Caco-2 (cell line): ENCODE data around the gene GALNTL6. TPM values are rescaled to one million over a fixed set of nuclear protein-coding genes. Genes with fewer than 3 reads are reported as not detected.

Experiments
- BruUV-seq: library from RNA; stranded (reverse); fragments of 400-500 nt; replicated peaks from 2 replicates; lab custom pipeline; 2021; lab: Mats Ljungman, UMichigan
- CTCF ChIA-PET: fragments of 300-600 bp; sonication (Branson Sonifier 250); formaldehyde crosslinking; loops from one replicate; lab custom pipeline; 2022; ENCODE audit warnings: antibody characterized with exemption; lab: Charles Lee
- POLR2A ChIA-PET: fragments of 300-600 bp; sonication (Branson Sonifier 250); formaldehyde crosslinking; loops from one replicate; lab custom pipeline; 2022; ENCODE audit warnings: antibody characterized with exemption; lab: Charles Lee
- DNase-seq, 2 experiments: peaks; one replicate each; pipeline versions ENCODE4 v3.0.0 to v3.0.0-alpha.2; 2020 to 2022
- H3K27me3 ChIP-seq: replicated peaks from 2 replicates; pipeline ENCODE4 v1.6.0; 2011; ENCODE audit warnings: low read length; ENCODE audit not compliant: control insufficient read depth, insufficient read depth
- H3K36me3 ChIP-seq: 2 replicates; pipeline ENCODE4 v1.5.1; 2011; ENCODE audit warnings: low read length; ENCODE audit not compliant: control insufficient read depth, insufficient read depth
- H3K4me1 ChIP-seq: fragments of 250-450 bp; sonication (Bioruptor Pico); 2 replicates; pipeline ENCODE4 v1.5.1; 2020; ENCODE audit warnings: mild to moderate bottlenecking
- H3K4me3 ChIP-seq: 2 replicates; pipeline ENCODE4 v1.5.1; 2011; ENCODE audit warnings: low read depth, mild to moderate bottlenecking, control low read depth, low read length
- H3K9me3 ChIP-seq: fragments of 250-450 bp; sonication (Bioruptor Pico); 2 replicates; pipeline ENCODE4 v1.5.1; 2020; ENCODE audit warnings: mild to moderate bottlenecking, moderate library complexity
- H3K27ac Mint-ChIP-seq: one replicate; pipeline ENCODE4 v1.8.0; 2022; ENCODE audit warnings: mixed read lengths; ENCODE audit not compliant: unreplicated experiment
- H3K27me3 Mint-ChIP-seq: one replicate; pipeline ENCODE4 v1.8.0; 2022; ENCODE audit warnings: mixed read lengths; ENCODE audit not compliant: insufficient read depth, unreplicated experiment
- H3K36me3 Mint-ChIP-seq: one replicate; pipeline ENCODE4 v1.8.0; 2022; ENCODE audit warnings: mild to moderate bottlenecking, mixed read lengths; ENCODE audit not compliant: insufficient read depth, unreplicated experiment
- H3K4me1 Mint-ChIP-seq: one replicate; pipeline ENCODE4 v1.8.0; 2022; ENCODE audit warnings: low read depth, mixed read lengths; ENCODE audit not compliant: unreplicated experiment
- H3K4me3 Mint-ChIP-seq: one replicate; pipeline ENCODE4 v1.8.0; 2022; ENCODE audit warnings: mild to moderate bottlenecking, moderate library complexity, mixed read lengths; ENCODE audit not compliant: unreplicated experiment
- H3K9me3 Mint-ChIP-seq: one replicate; pipeline ENCODE4 v1.8.0; 2022; ENCODE audit warnings: mixed read lengths; ENCODE audit not compliant: unreplicated experiment
- intact Hi-C: fragments of 100-400 bp; cut with micrococcal nuclease; formaldehyde crosslinking; loops from one replicate; pipeline ENCODE4 v1.10.0; 2022; ENCODE audit not compliant: unreplicated experiment
- total RNA-seq: library from RNA; stranded (reverse); gene quantifications from 2 replicates; pipeline ENCODE4 v1.2.3, GENCODE V29; 2022
- TF ChIP-seq, protein P1 (sequence below), 2 experiments: fragments of 200-600 bp in 1 of 2; IDR thresholded peaks; 1 replicate in 1 of 2; 2 replicates in 1 of 2; pipeline versions ENCODE4 v1.5.1 to v1.8.0; 2011 to 2022; ENCODE audit warnings: antibody characterized with exemption in 1 of 2, control low read depth in 1 of 2, inconsistent platforms in 1 of 2, low read depth in 1 of 2, low read length in 1 of 2, mild to moderate bottlenecking in 1 of 2, moderate library complexity in 1 of 2; ENCODE audit not compliant: insufficient read depth in 1 of 2, severe bottlenecking in 1 of 2, unreplicated experiment in 1 of 2

Gene GALNTL6
- total RNA-seq, 1 experiment from 2014 or later = not detected

DNA sequence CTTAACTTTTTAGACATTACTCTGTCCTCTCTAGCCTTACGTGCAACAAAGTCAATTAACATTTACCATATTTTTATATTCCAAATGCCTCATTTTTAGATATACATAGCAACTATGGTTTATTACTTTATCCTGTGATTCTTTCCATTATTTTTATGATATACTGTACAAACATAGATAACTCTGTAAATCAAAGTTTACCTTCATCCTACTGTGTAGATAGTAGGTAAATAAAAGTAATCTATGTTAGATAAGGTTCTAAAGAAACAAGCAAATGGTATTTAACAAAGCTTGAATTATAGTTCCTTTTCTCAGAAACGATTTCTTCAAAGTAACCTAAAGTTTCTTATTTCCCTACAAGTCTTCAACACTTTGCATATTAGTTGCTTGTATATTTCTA lies 350.0 kb downstream of the GALNTL6 start:
- POLR2A ChIA-PET = no interaction called here
- H3K4me1 Mint-ChIP-seq = no peaks in the 10 kb centered on the region
- Histone ChIP-seq H3K27me3 (no peaks in the 10 kb centered on the region), H3K36me3 (no peaks in the 10 kb centered on the region), H3K9me3 (no peaks in the 10 kb centered on the region), H3K4me1 (peaks cover 10% of the 10 kb centered on the region; the same call in 1 of the 2 replicates), H3K4me3 (no peak overlapping the region)
- no peaks in the 10 kb centered on the region for H3K9me3 Mint-ChIP-seq
- no peak overlapping the region for H3K4me3 Mint-ChIP-seq
- intact Hi-C loops = no loop called here
- no TSS peak for BruUV-seq
- H3K27me3 Mint-ChIP-seq = peaks cover 2% of the 10 kb centered on the region
- no peaks in the 10 kb centered on the region for H3K36me3 Mint-ChIP-seq
- no peak overlapping the region for H3K27ac Mint-ChIP-seq
- CTCF ChIA-PET = no interaction called here
- TF ChIP-seq, protein P1, sequence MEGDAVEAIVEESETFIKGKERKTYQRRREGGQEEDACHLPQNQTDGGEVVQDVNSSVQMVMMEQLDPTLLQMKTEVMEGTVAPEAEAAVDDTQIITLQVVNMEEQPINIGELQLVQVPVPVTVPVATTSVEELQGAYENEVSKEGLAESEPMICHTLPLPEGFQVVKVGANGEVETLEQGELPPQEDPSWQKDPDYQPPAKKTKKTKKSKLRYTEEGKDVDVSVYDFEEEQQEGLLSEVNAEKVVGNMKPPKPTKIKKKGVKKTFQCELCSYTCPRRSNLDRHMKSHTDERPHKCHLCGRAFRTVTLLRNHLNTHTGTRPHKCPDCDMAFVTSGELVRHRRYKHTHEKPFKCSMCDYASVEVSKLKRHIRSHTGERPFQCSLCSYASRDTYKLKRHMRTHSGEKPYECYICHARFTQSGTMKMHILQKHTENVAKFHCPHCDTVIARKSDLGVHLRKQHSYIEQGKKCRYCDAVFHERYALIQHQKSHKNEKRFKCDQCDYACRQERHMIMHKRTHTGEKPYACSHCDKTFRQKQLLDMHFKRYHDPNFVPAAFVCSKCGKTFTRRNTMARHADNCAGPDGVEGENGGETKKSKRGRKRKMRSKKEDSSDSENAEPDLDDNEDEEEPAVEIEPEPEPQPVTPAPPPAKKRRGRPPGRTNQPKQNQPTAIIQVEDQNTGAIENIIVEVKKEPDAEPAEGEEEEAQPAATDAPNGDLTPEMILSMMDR (IDR thresholded peaks at IDR 0.05; ENCODE audit: insufficient read depth in 1 of 2, low read depth in 1 of 2, low read length in 1 of 2, severe bottlenecking in 1 of 2, unreplicated experiment in 1 of 2) = no peak
- DNase-seq = no peak

DNA sequence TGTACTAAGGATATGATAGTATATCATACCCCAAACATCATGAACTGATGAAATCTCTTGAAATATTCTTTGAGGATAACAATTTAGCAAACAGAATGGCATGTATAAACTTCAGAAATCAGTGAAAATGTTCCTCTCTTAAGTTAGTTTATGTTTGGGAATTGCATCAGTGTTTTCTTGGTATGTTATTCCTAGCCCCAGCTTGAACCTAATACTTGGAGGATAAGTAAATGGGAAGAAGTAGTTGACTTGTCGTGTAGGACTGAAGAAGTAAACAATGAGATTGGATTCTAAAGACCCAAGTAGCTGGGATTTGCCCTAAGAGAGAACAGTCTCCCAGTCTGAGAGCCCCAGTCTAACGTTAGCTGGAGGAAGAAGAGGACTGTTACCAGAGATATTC lies 355.7 kb downstream of the GALNTL6 start:
- Histone ChIP-seq H3K36me3 (no peaks in the 10 kb centered on the region), H3K9me3 (no peaks in the 10 kb centered on the region), H3K4me1 (peaks cover 3% of the 10 kb centered on the region; the same call in 1 of the 2 replicates), H3K27me3 (no peaks in the 10 kb centered on the region), H3K4me3 (no peak overlapping the region)
- BruUV-seq = no TSS peak
- Mint-ChIP-seq H3K9me3 (no peaks in the 10 kb centered on the region), H3K4me1 (no peaks in the 10 kb centered on the region), H3K36me3 (no peaks in the 10 kb centered on the region), H3K27me3 (no peaks in the 10 kb centered on the region), H3K4me3 (no peak overlapping the region), H3K27ac (no peak overlapping the region)
- CTCF ChIA-PET = no interaction called here
- TF ChIP-seq, protein P1 (IDR thresholded peaks at IDR 0.05; ENCODE audit: insufficient read depth in 1 of 2, low read depth in 1 of 2, low read length in 1 of 2, severe bottlenecking in 1 of 2, unreplicated experiment in 1 of 2) = no peak
- POLR2A ChIA-PET = no interaction called here
- intact Hi-C loops = no loop called here
- DNase-seq = no peak

DNA sequence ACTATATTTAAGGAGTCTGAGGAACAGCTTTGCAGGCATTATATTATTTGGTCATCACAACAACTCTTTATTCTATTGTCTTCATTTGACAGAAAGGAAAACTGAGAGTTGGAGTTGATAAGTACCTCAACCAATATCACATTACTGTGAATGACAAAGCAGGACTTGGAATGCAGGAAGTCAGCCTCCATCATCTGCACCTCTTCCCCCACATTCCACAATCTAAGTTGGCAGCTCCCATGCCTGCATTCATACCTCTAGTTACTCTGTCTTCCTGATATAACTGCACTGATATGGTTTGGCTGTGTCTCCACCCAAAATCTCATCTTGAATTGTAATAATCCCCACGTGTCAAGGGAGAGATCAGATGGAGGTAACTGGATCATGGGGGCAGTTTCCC lies 356.7 kb downstream of the GALNTL6 start:
- no peaks in the 10 kb centered on the region for H3K4me1 ChIP-seq
- POLR2A ChIA-PET = no interaction called here
- H3K36me3 ChIP-seq = no peaks in the 10 kb centered on the region
- CTCF ChIA-PET = no interaction called here
- TF ChIP-seq, protein P1 (IDR thresholded peaks at IDR 0.05; ENCODE audit: insufficient read depth in 1 of 2, low read depth in 1 of 2, low read length in 1 of 2, severe bottlenecking in 1 of 2, unreplicated experiment in 1 of 2) = no peak
- Mint-ChIP-seq H3K36me3 (no peaks in the 10 kb centered on the region), H3K27ac (no peak overlapping the region), H3K27me3 (no peaks in the 10 kb centered on the region), H3K4me3 (no peak overlapping the region), H3K9me3 (no peaks in the 10 kb centered on the region), H3K4me1 (no peaks in the 10 kb centered on the region)
- intact Hi-C loops = no loop called here
- H3K4me3 ChIP-seq = no peak overlapping the region
- H3K27me3 ChIP-seq = no peaks in the 10 kb centered on the region
- no peaks in the 10 kb centered on the region for H3K9me3 ChIP-seq
- DNase-seq = no peak
- BruUV-seq = no TSS peak
